Hematopoietic multipotent progenitor cell treated with erythropoietin and hydrocortisone succinate and interleukin-3 and kit ligand, for 17 days (in vitro differentiated cells): ENCODE data around the gene FAM149A.

ENCODE experiments used
- DNase-seq: peaks from one replicate; pipeline ENCODE4 v3.0.0-alpha.2; 2015; ENCODE audit warnings: low spot score

Gene FAM149A

GRCh38 chr4:186105647-186106321 lies 1.3 kb downstream of the FAM149A start:
- DNase-seq: no peak

DNA sequence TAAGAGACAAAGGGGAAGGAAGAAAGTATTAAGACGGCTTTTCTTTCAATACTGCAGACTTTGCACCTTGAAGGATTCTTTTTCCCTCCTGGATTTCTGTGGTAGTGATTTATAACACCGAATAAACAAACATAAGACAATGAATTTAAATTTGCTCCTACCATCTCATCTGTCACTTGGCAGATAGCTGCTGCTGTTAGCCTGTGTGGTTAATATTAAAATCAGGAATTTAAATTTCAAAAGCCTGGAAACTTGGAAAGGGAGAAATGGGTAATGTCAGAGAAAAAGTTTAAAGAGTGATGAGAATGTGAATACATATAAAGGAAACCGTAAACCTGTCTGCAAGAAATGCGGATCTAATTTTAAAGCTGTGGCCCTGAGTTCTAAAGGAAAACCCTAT lies 3.4 kb downstream of the FAM149A start:
- no peak for DNase-seq

GRCh38 chr4:186108391-186108790 lies 3.9 kb downstream of the FAM149A start:
- no peak for DNase-seq

- no peak for DNase-seq
Measured at GRCh38 chr4:186109245-186109644, 4.7 kb downstream of the FAM149A start.

DNA sequence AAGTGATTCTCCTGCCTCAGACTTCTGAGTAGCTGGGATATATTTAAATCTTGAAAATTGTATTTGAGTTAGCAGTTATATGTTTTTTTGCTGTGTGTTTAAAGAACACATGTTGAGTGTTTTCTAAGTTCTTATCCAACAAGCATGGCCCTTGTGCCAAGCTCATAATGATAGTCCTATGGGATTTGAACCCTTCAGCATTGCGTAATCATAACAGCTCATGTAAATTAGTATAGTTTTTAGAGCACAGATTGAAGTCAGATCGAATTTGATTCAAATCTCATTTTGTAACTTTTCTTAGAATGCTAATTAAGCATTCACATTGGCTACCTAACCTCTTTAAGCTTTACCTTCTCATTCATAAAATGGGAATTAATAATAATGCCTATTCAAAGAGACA lies 12.2 kb downstream of the FAM149A start:
- DNase-seq: no peak

DNA sequence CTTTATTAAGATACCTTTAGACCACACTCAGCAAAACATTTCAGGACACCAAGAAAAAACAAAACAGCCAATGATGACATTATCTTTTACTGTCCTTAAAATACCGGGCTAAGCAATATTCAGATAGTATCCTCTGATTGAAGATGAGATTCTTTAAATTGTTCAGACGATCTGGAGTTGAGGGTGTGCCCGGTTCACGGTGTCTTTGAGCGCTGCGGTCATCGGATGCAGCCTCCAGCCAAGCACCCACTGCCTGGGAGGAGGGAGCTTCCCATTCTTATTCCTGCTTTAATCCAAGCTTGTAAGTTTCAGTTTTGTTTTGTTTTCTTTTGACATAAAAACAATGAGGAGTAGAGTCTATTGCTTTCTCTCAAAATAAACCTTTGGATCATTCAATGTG lies 14.1 kb downstream of the FAM149A start:
- DNase-seq: no peak

GRCh38 chr4:186121057-186121456 lies 16.6 kb downstream of the FAM149A start:
- DNase-seq: no peak

DNA sequence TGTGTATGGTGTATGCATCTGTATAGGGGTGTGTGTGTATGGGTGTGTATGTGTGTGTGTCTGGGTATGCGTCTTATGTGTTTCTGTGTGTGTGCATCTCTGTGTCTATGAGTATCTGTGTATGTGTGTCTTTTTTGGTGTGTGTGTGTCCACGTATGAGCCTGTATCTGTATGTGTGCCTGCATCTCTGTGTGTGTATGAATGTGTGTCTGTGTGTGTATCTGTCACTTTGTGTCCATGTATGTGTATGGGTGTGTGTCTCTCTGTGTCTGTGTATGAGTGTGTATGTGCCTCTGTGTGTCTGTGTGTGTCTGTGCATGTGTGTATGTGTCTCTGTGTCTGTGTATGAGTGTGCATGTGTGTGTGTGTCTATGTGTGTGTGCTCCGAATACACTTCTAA lies 24.3 kb downstream of the FAM149A start:
- DNase-seq: no peak

DNA sequence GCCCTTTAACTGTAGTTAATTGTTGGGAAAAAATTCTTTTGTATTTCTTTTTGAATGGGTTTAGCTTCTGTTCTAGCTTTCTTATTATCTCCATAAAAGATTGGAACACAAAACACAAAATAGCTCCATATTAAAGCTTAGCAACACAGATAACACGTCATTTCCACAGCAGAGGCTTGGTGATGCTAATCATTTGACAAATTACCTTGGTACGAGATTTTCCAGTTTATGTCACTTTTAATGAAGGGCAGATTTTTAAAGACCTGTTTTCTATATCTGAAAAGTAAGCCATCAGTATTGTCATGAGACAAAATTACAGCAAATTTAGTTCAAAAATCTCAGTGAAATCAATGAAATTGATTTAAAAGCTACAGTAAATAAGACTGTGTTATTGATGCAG lies 27.4 kb downstream of the FAM149A start:
- no peak for DNase-seq

GRCh38 chr4:186132577-186133242 lies 28.2 kb downstream of the FAM149A start:
- DNase-seq: no peak

DNA sequence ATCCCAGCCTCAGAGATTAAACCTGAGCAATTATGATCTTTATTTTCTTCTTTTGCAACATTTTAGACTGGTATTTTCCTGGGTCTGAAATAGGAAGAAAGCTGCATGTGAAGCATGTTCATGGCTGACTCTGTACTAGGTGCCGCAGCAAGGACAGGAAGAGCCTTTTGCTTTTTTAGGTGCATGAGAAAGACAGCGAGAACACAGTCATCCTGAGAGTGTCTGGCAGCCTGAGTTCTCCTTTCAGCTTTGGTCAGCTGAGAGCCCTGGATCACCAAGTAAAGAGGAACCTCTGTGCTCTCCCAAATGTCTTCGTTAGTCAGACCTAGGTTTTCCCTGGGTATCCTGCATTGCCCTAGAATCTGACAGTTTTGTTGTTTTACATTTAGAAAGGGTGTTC lies 29.8 kb downstream of the FAM149A start:
- DNase-seq: no peak

DNA sequence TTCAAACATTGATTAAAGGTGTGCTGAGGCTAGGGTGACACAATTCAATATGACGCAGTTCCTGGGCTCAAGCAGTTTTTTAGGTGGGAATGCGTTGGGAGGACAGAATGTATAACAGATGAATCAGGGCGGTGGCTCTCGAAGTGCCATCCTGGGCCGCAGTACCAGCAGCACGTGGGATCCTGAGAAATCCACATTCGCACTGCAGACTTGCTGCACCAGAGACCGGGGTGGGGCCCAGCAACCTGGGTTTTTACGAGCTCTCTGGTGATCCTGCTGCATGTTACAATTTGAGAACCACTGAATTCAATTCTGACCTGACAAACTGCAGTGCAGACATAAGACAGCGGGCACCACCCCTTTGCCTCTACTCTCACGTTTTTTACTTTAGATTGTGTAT lies 30.4 kb downstream of the FAM149A start:
- no peak for DNase-seq

GRCh38 chr4:186137196-186137794 lies 32.8 kb downstream of the FAM149A start:
- no peak for DNase-seq

- no peak for DNase-seq
Measured at GRCh38 chr4:186144198-186144945, 39.9 kb downstream of the FAM149A start.

DNA sequence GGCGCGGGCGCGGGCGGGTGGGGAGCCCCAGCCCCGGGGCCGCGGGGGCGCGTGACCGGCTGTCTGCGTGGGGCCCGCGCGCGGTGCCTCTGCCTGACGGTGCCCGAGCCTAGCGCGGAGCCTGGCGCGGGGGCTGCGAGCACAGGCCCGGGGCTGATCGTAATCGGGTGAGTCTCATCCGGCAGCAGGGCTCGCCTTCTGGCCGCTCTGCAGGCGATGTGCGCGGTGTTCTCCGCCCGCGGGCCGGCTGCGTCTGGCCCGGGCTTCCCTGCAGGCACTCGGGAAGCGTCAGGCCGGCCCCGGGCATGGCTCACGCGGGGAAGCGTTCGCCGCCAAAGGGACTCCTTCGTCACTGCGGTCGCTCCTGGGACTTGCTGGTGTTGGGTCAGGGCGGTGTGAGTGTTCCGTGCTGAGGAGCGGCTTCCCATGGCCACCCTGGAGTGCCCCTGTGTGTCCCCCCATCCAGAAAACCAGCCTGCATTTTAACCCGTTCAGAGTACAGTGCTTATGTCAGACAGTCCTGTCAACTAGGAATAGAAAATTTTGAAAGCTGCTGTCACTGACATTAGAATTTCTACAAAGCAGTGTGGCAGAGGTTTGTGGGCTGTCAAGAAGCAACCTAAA lies 40.6 kb downstream of the FAM149A start:
- no peak for DNase-seq

- DNase-seq: no peak
Measured at GRCh38 chr4:186146458-186146857, 42.0 kb downstream of the FAM149A start.

DNA sequence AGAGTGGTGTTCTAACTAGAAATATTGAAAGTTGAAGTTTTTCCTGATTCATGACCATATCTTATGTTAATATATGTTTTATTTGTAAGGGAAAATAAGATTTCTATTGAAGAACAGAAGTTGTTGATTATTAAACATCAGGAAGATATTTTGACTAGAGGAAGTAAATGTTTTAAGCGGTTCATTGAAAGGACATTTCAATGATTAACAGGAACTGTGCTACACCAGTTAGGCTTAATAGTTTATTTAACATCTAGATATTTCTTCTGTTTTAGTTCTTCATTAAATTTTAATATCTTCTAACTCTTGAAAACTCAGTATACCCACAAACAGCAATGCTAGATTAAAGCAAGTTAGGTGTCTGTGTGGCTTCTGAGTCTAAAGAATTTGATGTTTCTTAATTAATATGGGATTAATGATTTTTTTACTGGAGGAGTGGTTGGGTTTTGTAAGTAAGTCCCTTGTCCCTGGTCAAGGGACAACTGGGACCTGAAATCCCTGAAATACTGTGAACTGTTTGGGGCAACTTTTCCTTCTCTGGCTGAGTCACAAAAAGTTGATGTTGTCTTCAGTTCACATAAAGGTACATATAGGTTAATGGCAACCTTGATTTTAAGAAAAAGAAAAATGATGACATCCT lies 44.0 kb downstream of the FAM149A start:
- no peak for DNase-seq

GRCh38 chr4:186149872-186150271 lies 45.4 kb downstream of the FAM149A start:
- DNase-seq: no peak

DNA sequence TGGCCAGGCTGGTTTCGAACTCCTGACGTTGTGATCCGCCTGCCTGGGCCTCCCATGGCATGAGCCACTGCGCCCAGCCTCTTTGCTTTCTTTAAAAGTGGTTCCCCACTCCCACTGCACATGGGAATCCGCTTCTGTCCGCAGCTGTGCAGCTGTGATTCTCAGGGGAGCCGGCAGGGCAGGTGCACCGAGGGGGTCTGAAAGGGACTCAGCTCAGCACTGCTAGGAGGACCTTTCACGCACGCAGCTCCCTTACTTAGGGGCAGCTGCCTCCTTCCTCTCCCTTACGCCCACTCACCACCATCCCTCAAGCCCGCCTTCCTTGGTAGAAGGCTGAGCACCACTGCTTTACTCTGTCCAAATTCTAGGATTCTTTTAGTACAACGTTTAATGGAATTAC lies 46.4 kb downstream of the FAM149A start:
- DNase-seq: no peak

DNA sequence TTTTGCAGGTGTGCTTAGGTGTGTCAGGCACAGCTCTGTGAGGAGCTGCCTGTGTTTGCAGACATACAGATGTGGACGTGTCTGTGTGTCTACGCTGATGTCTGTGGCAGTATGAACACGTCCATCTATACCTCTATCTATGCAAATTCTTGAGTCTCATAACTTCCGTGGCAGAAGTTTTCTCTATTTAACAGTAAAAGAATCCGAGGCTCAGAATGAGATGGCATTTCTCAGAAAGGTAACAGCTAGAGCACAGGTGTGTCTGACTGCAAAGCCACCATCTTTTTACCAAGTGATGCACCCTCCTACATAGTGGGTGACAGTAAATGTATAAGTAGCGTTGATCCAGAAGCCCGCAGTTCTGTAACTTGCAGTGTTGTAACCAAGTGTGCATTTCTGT lies 47.0 kb downstream of the FAM149A start:
- DNase-seq: no peak

DNA sequence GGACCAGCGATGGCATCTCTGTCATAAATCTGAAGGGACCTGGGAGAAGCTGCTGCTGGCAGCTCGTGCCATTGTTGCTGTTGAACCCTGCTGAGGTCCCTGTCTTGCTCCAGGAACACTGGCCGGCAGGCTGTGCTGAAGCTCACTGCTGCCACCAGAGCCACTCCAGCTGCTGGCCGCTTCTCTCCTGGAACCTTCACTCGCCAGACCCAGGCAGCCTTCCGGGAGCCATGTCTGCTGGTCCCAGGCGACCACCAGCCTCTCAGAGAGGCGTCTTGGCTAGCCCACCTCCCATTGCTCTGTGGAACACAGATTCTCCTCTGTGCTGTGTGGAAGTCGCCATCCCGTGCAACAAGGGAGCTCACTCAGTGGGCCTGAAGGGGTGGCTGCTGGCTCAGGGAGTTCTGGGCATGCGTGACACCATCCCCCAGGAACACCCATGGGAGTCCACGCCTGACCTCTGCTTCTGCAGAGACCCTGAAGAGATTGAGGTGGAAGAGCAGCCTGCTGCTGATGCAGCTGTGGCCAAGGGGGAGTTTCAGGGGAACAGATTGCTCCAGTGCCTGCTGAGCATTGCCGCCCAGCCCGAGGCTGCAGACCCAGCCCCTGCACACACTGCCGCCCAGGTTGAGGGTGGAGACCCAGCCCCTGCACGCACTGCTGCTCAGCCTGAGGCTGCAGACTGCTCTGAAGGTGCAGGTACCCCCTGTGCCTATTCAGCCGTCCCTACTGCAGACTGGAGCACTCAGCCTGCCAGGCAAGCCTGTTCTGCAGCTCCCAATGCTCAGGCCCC lies 53.7 kb downstream of the FAM149A start:
- DNase-seq: no peak
